ENCODE measurements around the gene ALOX15.

ALOX15 gene

GRCh38 chr17:4610656-4611055, 30.8 kb downstream of the ALOX15 start:
- Histone ChIP-seq H2AFZ (ENCODE audit: low read depth, low read length, severe bottlenecking) (no peak overlapping the region), H3K79me2 (ENCODE audit: insufficient read depth, low read length) (no peaks in the 10 kb centered on the region), H3K9me3 (ENCODE audit: insufficient read depth, low read length) (no peaks in the 10 kb centered on the region), H3K27me3 (ENCODE audit: low read length) (no peaks in the 10 kb centered on the region), H3K9ac (ENCODE audit: low read length) (no peak overlapping the region), H3K9me2 (replicated peaks; ENCODE audit: insufficient read depth, low read length) (no peaks in the 10 kb centered on the region), H3K4me2 (ENCODE audit: low read depth, low read length, poor library complexity, severe bottlenecking) (no peak overlapping the region), H3K4me3 (ENCODE audit: insufficient read depth, low read length, poor library complexity, severe bottlenecking) (no peak overlapping the region), H3K36me3 (ENCODE audit: low read length) (no peaks in the 10 kb centered on the region), H3K27ac (ENCODE audit: low read depth, low read length) (no peak overlapping the region), H4K20me1 (ENCODE audit: low read depth, low read length) (no peaks in the 10 kb centered on the region), H3F3A (ENCODE audit: insufficient read depth) (no peaks in the 10 kb centered on the region)
- TF ChIP-seq CTCF (IDR thresholded peaks at IDR 0.05; ENCODE audit: insufficient read depth, low read length, poor library complexity, severe bottlenecking) = no peak
- no peak for TF ChIP-seq EZH2phosphoT487 (conservative IDR thresholded peaks at IDR 0.05; ENCODE audit: low read length)

- no peaks in the 10 kb centered on the region for H3F3A ChIP-seq (ENCODE audit: insufficient read depth)
- no peak overlapping the region for H3K9ac ChIP-seq (ENCODE audit: low read length)
- H3K27ac ChIP-seq (ENCODE audit: low read depth, low read length) = no peak overlapping the region
- H4K20me1 ChIP-seq (ENCODE audit: low read depth, low read length) = no peaks in the 10 kb centered on the region
- H3K9me3 ChIP-seq (ENCODE audit: insufficient read depth, low read length) = no peaks in the 10 kb centered on the region
- no peak overlapping the region for H3K4me2 ChIP-seq (ENCODE audit: low read depth, low read length, poor library complexity, severe bottlenecking)
- H2AFZ ChIP-seq (ENCODE audit: low read depth, low read length, severe bottlenecking) = no peak overlapping the region
- no peaks in the 10 kb centered on the region for H3K36me3 ChIP-seq (ENCODE audit: low read length)
- TF ChIP-seq CTCF (IDR thresholded peaks at IDR 0.05; ENCODE audit: insufficient read depth, low read length, poor library complexity, severe bottlenecking) (no peak), EZH2phosphoT487 (conservative IDR thresholded peaks at IDR 0.05; ENCODE audit: low read length) (no peak)
- no peaks in the 10 kb centered on the region for H3K9me2 ChIP-seq (replicated peaks; ENCODE audit: insufficient read depth, low read length)
- no peaks in the 10 kb centered on the region for H3K79me2 ChIP-seq (ENCODE audit: insufficient read depth, low read length)
- H3K27me3 ChIP-seq (ENCODE audit: low read length) = no peaks in the 10 kb centered on the region
- no peak overlapping the region for H3K4me3 ChIP-seq (ENCODE audit: insufficient read depth, low read length, poor library complexity, severe bottlenecking)
These were observed 31.3 kb downstream of the ALOX15 start for GRCh38 chr17:4610162-4610561.

- H2AFZ ChIP-seq (ENCODE audit: low read depth, low read length, severe bottlenecking) = no peak overlapping the region
- H3K4me3 ChIP-seq (ENCODE audit: insufficient read depth, low read length, poor library complexity, severe bottlenecking) = no peak overlapping the region
- no peaks in the 10 kb centered on the region for H3K36me3 ChIP-seq (ENCODE audit: low read length)
- H3F3A ChIP-seq (ENCODE audit: insufficient read depth) = no peaks in the 10 kb centered on the region
- no peaks in the 10 kb centered on the region for H3K27me3 ChIP-seq (ENCODE audit: low read length)
- no peaks in the 10 kb centered on the region for H3K9me3 ChIP-seq (ENCODE audit: insufficient read depth, low read length)
- no peaks in the 10 kb centered on the region for H4K20me1 ChIP-seq (ENCODE audit: low read depth, low read length)
- no peaks in the 10 kb centered on the region for H3K9me2 ChIP-seq (replicated peaks; ENCODE audit: insufficient read depth, low read length)
- H3K9ac ChIP-seq (ENCODE audit: low read length) = no peak overlapping the region
- no peaks in the 10 kb centered on the region for H3K79me2 ChIP-seq (ENCODE audit: insufficient read depth, low read length)
- H3K4me2 ChIP-seq (ENCODE audit: low read depth, low read length, poor library complexity, severe bottlenecking) = no peak overlapping the region
- no peak overlapping the region for H3K27ac ChIP-seq (ENCODE audit: low read depth, low read length)
- TF ChIP-seq EZH2phosphoT487 (conservative IDR thresholded peaks at IDR 0.05; ENCODE audit: low read length) (no peak), CTCF (IDR thresholded peaks at IDR 0.05; ENCODE audit: insufficient read depth, low read length, poor library complexity, severe bottlenecking) (no peak)
These were observed 31.7 kb downstream of the ALOX15 start for GRCh38 chr17:4609761-4610160.

All from SU-DHL-6 (cell line).